ENCODE data around the gene GATAD2A.

Gene GATAD2A

DNA sequence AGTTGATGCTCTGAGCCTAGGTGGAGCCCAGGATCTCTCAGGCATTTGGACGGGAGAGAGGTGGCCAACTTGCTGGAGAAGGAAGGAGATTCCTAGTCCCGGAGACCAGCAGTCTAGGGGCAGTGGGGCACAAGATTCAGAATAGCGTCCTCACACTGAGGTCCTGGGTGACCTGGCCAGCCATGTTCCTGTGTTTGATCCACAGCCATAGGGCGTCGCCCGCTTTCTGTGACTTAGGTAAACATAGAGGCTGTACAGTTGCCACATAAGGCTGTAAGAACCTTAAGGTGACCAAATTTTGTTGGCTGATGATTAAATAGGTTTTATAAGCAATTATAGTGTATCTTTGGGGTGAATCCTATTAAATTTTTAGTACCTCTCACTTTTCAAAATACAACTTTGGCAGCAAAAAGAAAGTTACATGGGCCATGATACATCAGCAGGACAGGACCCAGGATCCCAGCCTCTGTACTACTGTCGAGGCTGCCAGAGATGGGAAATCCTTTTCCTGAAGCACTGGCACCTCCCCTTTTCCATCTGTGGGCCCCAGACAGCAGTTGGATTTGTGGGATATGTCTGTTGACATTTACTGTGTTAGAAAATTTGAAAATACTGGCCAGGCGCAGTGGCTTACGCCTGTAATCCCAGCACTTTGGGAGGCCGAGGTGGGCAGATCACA lies 72.4 kb downstream of the GATAD2A start:
- no peak for DNase-seq (ENCODE audit: low read depth)
- TF ChIP-seq CTCF (IDR thresholded peaks at IDR 0.05; ENCODE audit: insufficient read depth, low read depth, low read length, missing control alignments): no peak
- H3K4me3 ChIP-seq (ENCODE audit: low read depth, low read length): no peak overlapping the region

- no peak overlapping the region for H3K4me3 ChIP-seq (ENCODE audit: low read depth, low read length)
- no peak for TF ChIP-seq CTCF (IDR thresholded peaks at IDR 0.05; ENCODE audit: insufficient read depth, low read depth, low read length, missing control alignments)
- peak; percentile 68 for DNase-seq (ENCODE audit: low read depth)
Observed at GRCh38 chr19:19480688-19481087, 75.2 kb downstream of the GATAD2A start.

- peak; percentile 33 for DNase-seq (ENCODE audit: low read depth)
- TF ChIP-seq CTCF (IDR thresholded peaks at IDR 0.05; ENCODE audit: insufficient read depth, low read depth, low read length, missing control alignments): no peak
- H3K4me3 ChIP-seq (ENCODE audit: low read depth, low read length): no peak overlapping the region
Observed at GRCh38 chr19:19482809-19483596, 77.5 kb downstream of the GATAD2A start.

GRCh38 chr19:19485161-19485997 lies 79.9 kb downstream of the GATAD2A start:
- H3K4me3 ChIP-seq (ENCODE audit: low read depth, low read length): no peak overlapping the region
- TF ChIP-seq CTCF (IDR thresholded peaks at IDR 0.05; ENCODE audit: insufficient read depth, low read depth, low read length, missing control alignments): no peak
- DNase-seq (ENCODE audit: low read depth): peak; percentile 62

- DNase-seq (ENCODE audit: low read depth): no peak
- H3K4me3 ChIP-seq (ENCODE audit: low read depth, low read length): no peak overlapping the region
- TF ChIP-seq CTCF (IDR thresholded peaks at IDR 0.05; ENCODE audit: insufficient read depth, low read depth, low read length, missing control alignments): no peak
Observed at GRCh38 chr19:19485998-19486290, 80.5 kb downstream of the GATAD2A start.

DNA sequence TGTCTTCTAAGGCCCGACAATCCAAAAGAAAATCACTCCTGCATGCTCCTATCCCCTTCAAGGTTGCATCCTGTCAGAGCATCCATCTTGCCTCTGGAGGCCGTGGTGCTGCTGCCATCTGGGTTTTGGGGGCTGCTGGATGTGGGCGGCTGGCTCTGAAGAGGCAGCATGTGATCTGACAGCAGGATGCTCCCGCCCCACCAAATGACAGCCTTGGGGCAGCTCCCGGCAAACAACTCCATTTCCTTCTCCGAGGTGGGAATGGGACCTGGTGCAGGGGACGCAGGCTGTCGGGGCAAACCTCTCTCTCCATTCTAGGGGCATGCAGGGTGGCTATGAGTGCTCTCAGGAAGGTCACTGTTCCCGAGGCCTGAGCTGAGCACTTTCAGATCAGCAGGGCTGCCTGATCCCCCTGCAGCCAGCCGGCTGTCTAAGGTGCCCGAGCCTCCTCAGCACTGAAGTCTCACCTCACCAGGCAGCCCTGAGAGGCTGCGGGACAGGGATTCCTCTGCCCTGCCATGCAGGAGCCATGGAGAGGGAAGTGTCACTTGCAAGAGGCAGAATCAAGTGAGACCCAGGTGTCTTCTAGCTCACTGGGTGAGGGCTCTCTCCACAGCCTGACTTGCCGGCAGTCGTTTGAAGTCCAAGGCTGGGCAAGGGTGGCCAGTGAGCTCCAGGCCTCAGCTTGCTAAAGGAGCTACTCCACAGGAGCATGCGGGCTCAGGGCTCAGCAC lies 81.0 kb downstream of the GATAD2A start:
- no peak for TF ChIP-seq CTCF (IDR thresholded peaks at IDR 0.05; ENCODE audit: insufficient read depth, low read depth, low read length, missing control alignments)
- H3K4me3 ChIP-seq (ENCODE audit: low read depth, low read length): no peak overlapping the region
- DNase-seq (ENCODE audit: low read depth): no peak
